PC-9 (cell line): ENCODE data around the gene HEPH. TPM values are rescaled to one million over a fixed set of nuclear protein-coding genes. Genes with fewer than 3 reads are reported as not detected.

Source experiments
- BruUV-seq: library from RNA; stranded (reverse); fragments of 400-500 nt; replicated peaks from 2 replicates; lab custom pipeline; 2021; lab: Mats Ljungman, UMichigan
- CTCF ChIA-PET: fragments of 300-600 bp; sonication (Branson Sonifier 250); formaldehyde crosslinking; loops from one replicate; lab custom pipeline; 2022; ENCODE audit warnings: antibody characterized with exemption; lab: Charles Lee
- POLR2A ChIA-PET: fragments of 300-600 bp; sonication (Branson Sonifier 250); formaldehyde crosslinking; loops from one replicate; lab custom pipeline; 2022; ENCODE audit warnings: antibody characterized with exemption; ENCODE audit not compliant: unreplicated experiment; lab: Charles Lee
- DNase-seq, 2 experiments: peaks; one replicate each; pipeline versions ENCODE4 v3.0.0 to v3.0.0-alpha.2; 2015 to 2022; ENCODE audit warnings: mixed read lengths in 1 of 2
- H2AFZ ChIP-seq: fragments of 200-600 bp; sonication (generic); 2 replicates; pipeline ENCODE4 v1.8.1; 2017; ENCODE audit warnings: antibody characterized with exemption
- H3F3A ChIP-seq: fragments of 200-600 bp; sonication (generic); 2 replicates; pipeline ENCODE4 v1.8.1; 2017; ENCODE audit warnings: antibody characterized with exemption, mild to moderate bottlenecking, low read depth; ENCODE audit not compliant: insufficient read depth
- H3K27ac ChIP-seq: fragments of 200-600 bp; sonication (generic); 2 replicates; pipeline ENCODE4 v1.6.1; 2016; ENCODE audit warnings: mixed run types
- H3K27me3 ChIP-seq: fragments of 200-600 bp; sonication (generic); 2 replicates; pipeline ENCODE4 v1.6.1; 2016; ENCODE audit warnings: low read depth, mixed run types; ENCODE audit not compliant: insufficient read depth
- H3K36me3 ChIP-seq: fragments of 200-600 bp; sonication (generic); 2 replicates; pipeline ENCODE4 v1.6.1; 2016; ENCODE audit warnings: low read depth, mixed run types
- H3K4me1 ChIP-seq: fragments of 200-600 bp; sonication (generic); replicated peaks from 2 replicates; pipeline ENCODE4 v1.6.1; 2016; ENCODE audit warnings: mixed run types; ENCODE audit not compliant: insufficient read depth
- H3K4me2 ChIP-seq: fragments of 200-600 bp; sonication (generic); 2 replicates; pipeline ENCODE4 v1.6.1; 2017; ENCODE audit warnings: mixed run types
- H3K4me3 ChIP-seq: fragments of 200-600 bp; sonication (generic); 2 replicates; pipeline ENCODE4 v1.6.1; 2016; ENCODE audit warnings: mixed run types
- H3K79me2 ChIP-seq: fragments of 200-600 bp; sonication (generic); 2 replicates; pipeline ENCODE4 v1.6.1; 2017; ENCODE audit warnings: low read depth, mixed run types
- H3K9me2 ChIP-seq: fragments of 200-600 bp; sonication (generic); 2 replicates; pipeline ENCODE4 v1.8.1; 2017; ENCODE audit warnings: mild to moderate bottlenecking; ENCODE audit not compliant: insufficient read depth
- H3K9me3 ChIP-seq: fragments of 200-600 bp; sonication (generic); 2 replicates; pipeline ENCODE4 v1.8.1; 2016; ENCODE audit warnings: low read depth; ENCODE audit not compliant: insufficient read depth
- H4K20me1 ChIP-seq: fragments of 200-600 bp; sonication (generic); 2 replicates; pipeline ENCODE4 v1.8.1; 2017; ENCODE audit not compliant: insufficient read depth
- EZH2 ChIP-seq: fragments of 200-600 bp; sonication (generic); IDR thresholded peaks from 2 replicates; pipeline ENCODE4 v1.8.0; 2017; ENCODE audit warnings: antibody characterized with exemption, low read depth
- intact Hi-C: fragments of 100-400 bp; cut with micrococcal nuclease; formaldehyde crosslinking; loops from one replicate; pipeline ENCODE4 v1.10.0; 2022; ENCODE audit not compliant: unreplicated experiment
- total RNA-seq: library from RNA; stranded (reverse); gene quantifications from 2 replicates; pipeline ENCODE4 v1.2.3, GENCODE V29; 2021
- TF ChIP-seq, protein P1 (sequence below): fragments of 200-600 bp; sonication (generic); conservative IDR thresholded peaks from 2 replicates; pipeline ENCODE4 v1.6.1; 2017; ENCODE audit warnings: mixed run types, antibody characterized with exemption, mild to moderate bottlenecking, moderate library complexity

Gene HEPH
- total RNA-seq, 1 experiment from 2014 or later = not detected

DNA sequence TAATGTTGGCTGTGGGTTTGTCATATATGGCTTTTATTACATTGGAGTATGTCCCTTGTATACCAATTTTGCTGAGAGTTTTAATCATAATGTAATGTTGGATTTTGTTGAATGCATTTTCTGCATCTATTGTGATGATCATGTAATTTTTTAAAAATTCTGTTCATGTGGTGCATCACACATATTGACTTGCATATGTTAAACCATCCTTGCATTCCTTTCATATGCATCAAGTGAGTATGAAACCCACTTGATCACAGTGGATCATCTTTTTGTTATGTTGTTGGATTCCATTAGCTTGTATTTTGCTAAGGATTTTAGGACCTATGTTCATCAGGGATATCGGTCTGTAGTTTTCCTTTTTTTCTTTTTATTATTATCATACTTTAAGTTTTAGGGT, 12.1 kb downstream of the HEPH start:
- DNase-seq = no peak
- no peak for TF ChIP-seq EZH2
- TF ChIP-seq, protein P1, sequence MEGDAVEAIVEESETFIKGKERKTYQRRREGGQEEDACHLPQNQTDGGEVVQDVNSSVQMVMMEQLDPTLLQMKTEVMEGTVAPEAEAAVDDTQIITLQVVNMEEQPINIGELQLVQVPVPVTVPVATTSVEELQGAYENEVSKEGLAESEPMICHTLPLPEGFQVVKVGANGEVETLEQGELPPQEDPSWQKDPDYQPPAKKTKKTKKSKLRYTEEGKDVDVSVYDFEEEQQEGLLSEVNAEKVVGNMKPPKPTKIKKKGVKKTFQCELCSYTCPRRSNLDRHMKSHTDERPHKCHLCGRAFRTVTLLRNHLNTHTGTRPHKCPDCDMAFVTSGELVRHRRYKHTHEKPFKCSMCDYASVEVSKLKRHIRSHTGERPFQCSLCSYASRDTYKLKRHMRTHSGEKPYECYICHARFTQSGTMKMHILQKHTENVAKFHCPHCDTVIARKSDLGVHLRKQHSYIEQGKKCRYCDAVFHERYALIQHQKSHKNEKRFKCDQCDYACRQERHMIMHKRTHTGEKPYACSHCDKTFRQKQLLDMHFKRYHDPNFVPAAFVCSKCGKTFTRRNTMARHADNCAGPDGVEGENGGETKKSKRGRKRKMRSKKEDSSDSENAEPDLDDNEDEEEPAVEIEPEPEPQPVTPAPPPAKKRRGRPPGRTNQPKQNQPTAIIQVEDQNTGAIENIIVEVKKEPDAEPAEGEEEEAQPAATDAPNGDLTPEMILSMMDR = no peak
- no peaks in the 10 kb centered on the region for H3K79me2 ChIP-seq
- H3K9me2 ChIP-seq = no peaks in the 10 kb centered on the region
- no peaks in the 10 kb centered on the region for H3F3A ChIP-seq
- CTCF ChIA-PET = no interaction called here
- no peak overlapping the region for H3K4me3 ChIP-seq
- no peak overlapping the region for H2AFZ ChIP-seq
- no peaks in the 10 kb centered on the region for H3K9me3 ChIP-seq
- H3K27ac ChIP-seq = no peak overlapping the region
- H3K4me2 ChIP-seq = no peak overlapping the region
- POLR2A ChIA-PET = no interaction called here
- no peaks in the 10 kb centered on the region for H3K27me3 ChIP-seq
- no peaks in the 10 kb centered on the region for H3K4me1 ChIP-seq
- intact Hi-C loops = no loop called here
- no peaks in the 10 kb centered on the region for H3K36me3 ChIP-seq
- H4K20me1 ChIP-seq = no peaks in the 10 kb centered on the region
- BruUV-seq = no TSS peak

DNA sequence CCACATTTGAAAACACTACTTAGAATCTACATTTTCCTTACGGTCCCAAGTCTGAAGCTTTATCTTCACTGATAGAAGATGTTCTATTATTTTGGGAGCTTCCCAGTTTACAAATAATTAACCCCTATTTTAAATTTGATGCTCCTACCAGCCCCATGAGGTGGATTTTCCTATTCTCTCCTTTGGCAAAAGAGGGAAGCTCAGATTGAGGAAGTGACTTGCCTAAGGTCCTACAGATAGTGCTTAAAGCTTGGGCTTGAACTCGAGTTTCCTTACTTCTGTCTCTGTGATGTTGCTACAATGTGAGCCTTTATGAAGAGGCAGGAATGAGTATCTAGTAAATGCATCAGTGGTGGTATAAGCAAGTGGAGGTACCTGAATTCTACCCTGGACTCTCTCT, 27.5 kb downstream of the HEPH start:
- H3K4me3 ChIP-seq = no peak overlapping the region
- H3K27ac ChIP-seq = no peak overlapping the region
- H2AFZ ChIP-seq = no peak overlapping the region
- H3K27me3 ChIP-seq = no peaks in the 10 kb centered on the region
- CTCF ChIA-PET = no interaction called here
- POLR2A ChIA-PET = no interaction called here
- H3F3A ChIP-seq = no peaks in the 10 kb centered on the region
- H3K4me1 ChIP-seq = no peaks in the 10 kb centered on the region
- TF ChIP-seq, protein P1 = no peak
- no peak for TF ChIP-seq EZH2
- no peaks in the 10 kb centered on the region for H3K36me3 ChIP-seq
- no peaks in the 10 kb centered on the region for H3K9me2 ChIP-seq
- DNase-seq = no peak
- intact Hi-C loops = no loop called here
- no peaks in the 10 kb centered on the region for H3K9me3 ChIP-seq
- H3K4me2 ChIP-seq = no peak overlapping the region
- no peaks in the 10 kb centered on the region for H4K20me1 ChIP-seq
- BruUV-seq = no TSS peak
- no peaks in the 10 kb centered on the region for H3K79me2 ChIP-seq

DNA sequence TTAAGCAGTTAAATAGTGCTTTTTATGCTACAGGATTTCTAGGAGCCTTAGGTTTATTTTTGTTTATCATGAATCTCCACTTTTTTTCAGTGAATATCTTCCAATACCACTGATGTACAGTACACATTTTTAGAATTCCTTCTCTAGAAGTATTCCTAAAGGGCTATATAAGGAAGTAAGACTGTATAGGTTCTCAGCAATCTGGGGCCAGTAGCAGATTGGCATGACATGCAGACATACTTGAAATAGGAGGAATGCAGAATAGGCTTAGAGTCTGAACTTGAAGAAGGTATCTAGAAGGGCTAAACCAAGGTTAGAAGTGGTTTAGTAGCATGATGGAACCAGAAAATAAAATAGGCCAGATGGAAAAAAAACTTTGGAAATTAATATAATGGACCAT, 29.8 kb downstream of the HEPH start:
- Histone ChIP-seq H2AFZ (no peak overlapping the region), H3K4me2 (no peak overlapping the region), H3K4me1 (no peaks in the 10 kb centered on the region), H3K36me3 (no peaks in the 10 kb centered on the region), H4K20me1 (no peaks in the 10 kb centered on the region), H3K27ac (no peak overlapping the region), H3K9me2 (no peaks in the 10 kb centered on the region), H3K79me2 (no peaks in the 10 kb centered on the region), H3K9me3 (no peaks in the 10 kb centered on the region), H3K4me3 (no peak overlapping the region), H3F3A (no peaks in the 10 kb centered on the region), H3K27me3 (no peaks in the 10 kb centered on the region)
- TF ChIP-seq, protein P1 = no peak
- TF ChIP-seq EZH2 = no peak
- DNase-seq = no peak
- POLR2A ChIA-PET = no interaction called here
- intact Hi-C loops = no loop called here
- no TSS peak for BruUV-seq
- CTCF ChIA-PET = no interaction called here
